Thyroid gland (tissue), 4 donors: ENCODE results near the gene AHI1.

ENCODE experiments used
- CTCF ChIP-seq, 6 experiments: fragments of 200-600 bp in 3 of 6; fragments of 450-650 bp in 3 of 6; sonication (generic) in 3 of 6; IDR thresholded peaks; one replicate each; pipeline ENCODE4 v1.5.1; 2016 to 2019; ENCODE audit warnings: antibody characterized with exemption in 6 of 6, mild to moderate bottlenecking in 2 of 6, inconsistent platforms in 1 of 6, moderate library complexity in 1 of 6
- POLR2A ChIP-seq, 2 donors: fragments of 450-650 bp; IDR thresholded peaks; one replicate each; pipeline ENCODE4 v1.6.1; 2017; ENCODE audit warnings: antibody characterized with exemption in 2 of 2, mild to moderate bottlenecking in 2 of 2, moderate library complexity in 1 of 2

DNA sequence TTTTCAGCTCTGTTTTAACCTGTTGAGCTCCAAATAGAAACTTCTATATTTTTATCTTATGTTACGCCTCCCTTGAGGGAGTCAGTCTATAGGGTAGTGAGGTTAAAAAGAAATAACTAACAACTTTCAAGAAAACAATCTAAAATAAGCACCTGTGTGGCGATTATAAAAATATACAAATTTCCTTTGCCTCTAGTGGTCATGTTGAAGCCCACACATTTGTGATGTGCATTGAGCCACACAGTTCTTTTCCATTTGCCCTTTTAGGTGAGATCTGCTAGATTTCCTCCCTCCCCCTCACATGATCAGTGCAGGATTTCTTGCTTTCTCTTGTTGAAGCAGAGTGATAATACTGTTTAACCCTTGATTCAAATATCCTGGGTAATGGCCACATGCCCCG is 232.3 kb downstream of the AHI1 start:
- TF ChIP-seq CTCF (IDR thresholded peaks at IDR 0.05) = no peak
- no peak for TF ChIP-seq POLR2A (IDR thresholded peaks at IDR 0.05)
